Omental fat pad (tissue), 4 donors: ENCODE data around the gene PIEZO1. TPM values are rescaled to one million over a fixed set of nuclear protein-coding genes. Genes with fewer than 3 reads are reported as not detected.

Experiments used
- ATAC-seq: fragments of 150-250 bp; one replicate; pipeline ENCODE4 v1.9.1; 2016; ENCODE audit warnings: mild to moderate bottlenecking, moderate library complexity; ENCODE audit not compliant: low FRiP score
- DNase-seq: peaks from one replicate; pipeline ENCODE4 v3.0.0-alpha.2; 2019; ENCODE audit warnings: low spot score
- total RNA-seq, 4 donors: library from RNA; depleted of rRNA; stranded (reverse); fragments of >200 nt; gene quantifications; one replicate each; pipeline ENCODE4 v1.1.0, GENCODE V29; 2016
- TF ChIP-seq, protein P1 (sequence below), 3 donors: fragments of 450-650 bp; IDR thresholded peaks; one replicate each; pipeline ENCODE4 v1.5.1; 2016 to 2017; ENCODE audit warnings: antibody characterized with exemption in 3 of 3, mild to moderate bottlenecking in 3 of 3, moderate library complexity in 2 of 3

Gene PIEZO1
- total RNA-seq, 4 donors from 2014 or later: 151 to 315 (median 249) TPM

GRCh38 chr16:88706965-88707826 lies 77.8 kb downstream of the PIEZO1 start:
- TF ChIP-seq, protein P1, sequence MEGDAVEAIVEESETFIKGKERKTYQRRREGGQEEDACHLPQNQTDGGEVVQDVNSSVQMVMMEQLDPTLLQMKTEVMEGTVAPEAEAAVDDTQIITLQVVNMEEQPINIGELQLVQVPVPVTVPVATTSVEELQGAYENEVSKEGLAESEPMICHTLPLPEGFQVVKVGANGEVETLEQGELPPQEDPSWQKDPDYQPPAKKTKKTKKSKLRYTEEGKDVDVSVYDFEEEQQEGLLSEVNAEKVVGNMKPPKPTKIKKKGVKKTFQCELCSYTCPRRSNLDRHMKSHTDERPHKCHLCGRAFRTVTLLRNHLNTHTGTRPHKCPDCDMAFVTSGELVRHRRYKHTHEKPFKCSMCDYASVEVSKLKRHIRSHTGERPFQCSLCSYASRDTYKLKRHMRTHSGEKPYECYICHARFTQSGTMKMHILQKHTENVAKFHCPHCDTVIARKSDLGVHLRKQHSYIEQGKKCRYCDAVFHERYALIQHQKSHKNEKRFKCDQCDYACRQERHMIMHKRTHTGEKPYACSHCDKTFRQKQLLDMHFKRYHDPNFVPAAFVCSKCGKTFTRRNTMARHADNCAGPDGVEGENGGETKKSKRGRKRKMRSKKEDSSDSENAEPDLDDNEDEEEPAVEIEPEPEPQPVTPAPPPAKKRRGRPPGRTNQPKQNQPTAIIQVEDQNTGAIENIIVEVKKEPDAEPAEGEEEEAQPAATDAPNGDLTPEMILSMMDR (IDR thresholded peaks at IDR 0.05): no peak
- DNase-seq (no peak), ATAC-seq (no peak)

GRCh38 chr16:88706229-88706964 lies 78.6 kb downstream of the PIEZO1 start, which contains the start of the genes CTU2 and RNF166:
TSS of gene CTU2 (plus strand) at chr16:88706503. CDS start at chr16:88706531, 28 bp downstream.
TSS of gene RNF166 (minus strand) at chr16:88706408. CDS start at chr16:88706325, 83 bp downstream.
- TF ChIP-seq, protein P1 (IDR thresholded peaks at IDR 0.05): no peak
- DNase-seq (peak; percentile 74), ATAC-seq (peak; percentile 83)

DNA sequence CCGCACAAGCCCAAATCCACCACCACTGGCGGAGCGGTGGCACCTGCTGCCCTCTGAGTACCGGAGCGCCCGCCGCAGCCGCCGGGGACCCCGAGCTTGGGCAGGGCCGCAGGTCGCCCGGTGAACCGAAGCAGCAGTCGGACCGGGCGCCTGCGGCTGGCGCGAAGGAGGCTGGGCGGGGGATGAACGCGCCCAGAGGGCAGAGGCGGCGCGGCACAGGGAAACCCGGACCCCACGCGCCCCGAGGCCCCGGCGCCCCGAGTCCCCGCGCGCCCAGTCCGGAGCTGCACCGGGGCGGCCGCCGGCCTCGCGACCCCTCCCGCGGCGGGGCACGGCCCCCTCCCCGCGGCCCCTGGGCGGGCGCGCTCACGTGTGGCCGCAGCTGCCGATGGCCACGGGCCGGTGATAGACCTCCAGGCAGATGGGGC lies 79.2 kb downstream of the PIEZO1 start:
- DNase-seq (no peak), ATAC-seq (peak; percentile 21)
- TF ChIP-seq, protein P1 (IDR thresholded peaks at IDR 0.05): no peak

DNA sequence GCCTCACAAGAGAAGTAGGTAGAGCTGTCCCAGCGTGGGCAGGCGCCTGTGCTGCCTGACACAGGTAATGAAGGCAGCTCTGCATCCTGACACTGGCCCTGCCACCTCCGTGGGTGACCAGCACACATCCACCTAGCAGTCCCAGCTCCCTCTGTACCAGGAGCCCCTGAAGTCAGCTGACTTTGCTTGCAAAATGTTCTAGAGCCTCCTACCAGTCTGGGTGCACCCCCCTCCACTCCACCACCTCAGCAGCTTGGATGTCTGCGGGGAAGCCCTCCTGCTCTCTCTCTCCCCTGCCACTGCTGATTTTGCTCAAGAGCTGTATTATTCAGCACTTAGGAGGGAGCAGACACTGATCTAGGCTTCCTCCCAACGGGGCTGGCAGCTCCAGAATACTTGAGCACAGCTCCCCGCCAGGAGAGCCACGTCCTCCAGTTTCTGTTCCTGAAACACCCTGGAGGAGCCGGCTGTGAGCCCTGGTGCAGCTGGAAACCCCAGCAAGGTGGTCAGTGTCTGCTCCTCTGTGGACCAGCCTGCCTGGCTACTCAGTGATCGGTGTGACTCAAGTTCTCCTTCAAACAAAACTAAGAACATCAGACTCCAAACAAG lies 79.8 kb downstream of the PIEZO1 start:
- no peak for DNase-seq
- ATAC-seq: no peak
- TF ChIP-seq, protein P1 (IDR thresholded peaks at IDR 0.05): no peak

DNA sequence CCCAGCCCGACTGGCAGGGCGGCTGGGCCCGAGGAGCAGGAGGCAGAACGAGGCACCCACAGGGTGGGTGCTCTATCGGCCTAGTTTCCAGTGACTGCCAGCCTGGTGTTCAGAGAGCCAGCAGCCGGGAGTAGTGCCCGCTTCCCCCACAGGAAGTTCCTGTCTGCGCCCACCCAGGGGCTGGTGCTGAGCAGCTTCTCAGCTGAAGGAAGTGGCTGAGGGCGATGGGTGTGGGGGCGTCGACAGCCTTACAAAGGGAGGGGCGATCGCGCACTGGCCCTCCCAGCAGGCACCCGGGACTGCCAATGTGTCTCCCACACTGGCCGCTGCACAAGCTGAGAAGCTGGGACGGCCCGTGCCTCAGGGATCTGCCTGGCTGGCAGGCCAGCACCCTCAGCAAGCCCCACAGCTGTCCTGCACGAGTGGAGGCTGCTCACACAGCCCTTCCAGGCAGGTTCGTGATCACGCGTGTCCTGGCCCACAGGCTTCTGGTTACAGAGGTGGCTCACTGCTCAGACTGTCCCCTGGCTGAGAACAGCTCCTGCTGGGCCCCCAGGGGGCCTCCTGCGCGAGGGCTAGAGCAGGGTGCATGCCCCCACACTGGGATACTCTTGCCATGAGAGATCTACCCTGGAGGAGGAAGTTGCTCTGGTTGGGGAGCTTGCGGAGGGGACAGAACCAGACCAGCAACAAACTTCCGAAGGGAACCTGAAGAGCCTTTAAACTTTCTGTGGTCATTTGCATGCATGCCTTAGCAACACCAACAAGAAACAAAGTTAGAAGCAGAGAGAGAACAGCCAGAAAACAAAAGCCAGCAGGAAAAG lies 81.3 kb downstream of the PIEZO1 start:
- ATAC-seq (no peak), DNase-seq (no peak)
- TF ChIP-seq, protein P1 (IDR thresholded peaks at IDR 0.05): no peak
